Measurements from ENCODE around the gene PRDM5. TPM values are rescaled to one million over a fixed set of nuclear protein-coding genes. Genes with fewer than 3 reads are reported as not detected.

Gene PRDM5
- total RNA-seq, 1 donor from 2014 or later = 16.6 TPM

DNA sequence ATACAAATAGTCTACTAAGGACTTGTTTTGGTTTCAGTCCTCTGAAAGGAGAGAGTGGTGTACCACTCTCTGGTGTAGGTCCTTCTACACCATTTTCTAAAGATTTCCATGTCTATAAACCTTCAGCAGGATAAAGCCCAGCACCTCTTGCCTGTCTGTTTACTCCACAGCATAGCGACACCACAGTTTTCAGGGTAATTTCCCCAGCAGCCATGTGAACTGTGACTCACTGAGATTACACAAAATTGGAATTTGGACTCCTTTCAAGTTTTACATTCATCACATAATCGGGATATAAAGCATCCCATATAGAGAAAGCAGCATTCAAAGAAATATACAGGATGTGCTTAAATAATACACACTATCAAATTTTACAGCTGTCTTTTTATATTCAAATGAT is 229.6 kb downstream of the PRDM5 start:
- H3K36me3 Mint-ChIP-seq (ENCODE audit: unreplicated experiment) = no peaks in the 10 kb centered on the region
- TF ChIP-seq, protein P1, sequence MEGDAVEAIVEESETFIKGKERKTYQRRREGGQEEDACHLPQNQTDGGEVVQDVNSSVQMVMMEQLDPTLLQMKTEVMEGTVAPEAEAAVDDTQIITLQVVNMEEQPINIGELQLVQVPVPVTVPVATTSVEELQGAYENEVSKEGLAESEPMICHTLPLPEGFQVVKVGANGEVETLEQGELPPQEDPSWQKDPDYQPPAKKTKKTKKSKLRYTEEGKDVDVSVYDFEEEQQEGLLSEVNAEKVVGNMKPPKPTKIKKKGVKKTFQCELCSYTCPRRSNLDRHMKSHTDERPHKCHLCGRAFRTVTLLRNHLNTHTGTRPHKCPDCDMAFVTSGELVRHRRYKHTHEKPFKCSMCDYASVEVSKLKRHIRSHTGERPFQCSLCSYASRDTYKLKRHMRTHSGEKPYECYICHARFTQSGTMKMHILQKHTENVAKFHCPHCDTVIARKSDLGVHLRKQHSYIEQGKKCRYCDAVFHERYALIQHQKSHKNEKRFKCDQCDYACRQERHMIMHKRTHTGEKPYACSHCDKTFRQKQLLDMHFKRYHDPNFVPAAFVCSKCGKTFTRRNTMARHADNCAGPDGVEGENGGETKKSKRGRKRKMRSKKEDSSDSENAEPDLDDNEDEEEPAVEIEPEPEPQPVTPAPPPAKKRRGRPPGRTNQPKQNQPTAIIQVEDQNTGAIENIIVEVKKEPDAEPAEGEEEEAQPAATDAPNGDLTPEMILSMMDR (IDR thresholded peaks at IDR 0.05; ENCODE audit: partially characterized antibody, unreplicated experiment) = no peak
- H3K27ac Mint-ChIP-seq (ENCODE audit: unreplicated experiment) = no peak overlapping the region

DNA sequence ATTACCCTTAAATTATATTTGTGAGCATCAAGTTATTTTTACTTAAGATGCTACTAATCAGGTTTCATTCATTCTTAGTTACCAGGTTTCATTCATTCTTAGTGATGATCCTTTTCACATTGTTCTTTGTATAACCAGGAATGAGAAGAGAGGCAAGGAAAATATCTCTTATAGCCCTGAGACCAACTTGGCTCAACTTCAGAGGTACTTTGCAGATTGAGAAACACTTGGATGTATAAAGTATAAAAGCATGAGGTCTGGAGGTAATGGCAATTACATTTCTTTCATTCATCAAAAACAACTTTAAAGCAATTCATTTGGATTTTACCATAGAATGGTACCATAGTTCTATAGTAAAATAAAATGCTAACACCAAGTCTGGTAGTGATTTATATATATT is 231.0 kb downstream of the PRDM5 start:
- Mint-ChIP-seq H3K9me3 (ENCODE audit: unreplicated experiment) (no peaks in the 10 kb centered on the region), H3K4me1 (ENCODE audit: low read depth, unreplicated experiment) (no peaks in the 10 kb centered on the region), H3K36me3 (ENCODE audit: unreplicated experiment) (no peaks in the 10 kb centered on the region), H3K4me3 (ENCODE audit: unreplicated experiment) (no peak overlapping the region), H3K27ac (ENCODE audit: unreplicated experiment) (no peak overlapping the region), H3K27me3 (ENCODE audit: unreplicated experiment) (no peaks in the 10 kb centered on the region)
- TF ChIP-seq, protein P1 (IDR thresholded peaks at IDR 0.05; ENCODE audit: partially characterized antibody, unreplicated experiment) = no peak
- DNase-seq = no peak

More for the DNA sequence above, 229.6 kb downstream of the PRDM5 start:
- Mint-ChIP-seq H3K4me1 (ENCODE audit: low read depth, unreplicated experiment) (no peaks in the 10 kb centered on the region), H3K27me3 (ENCODE audit: unreplicated experiment) (no peaks in the 10 kb centered on the region), H3K4me3 (ENCODE audit: unreplicated experiment) (no peak overlapping the region), H3K9me3 (ENCODE audit: unreplicated experiment) (no peaks in the 10 kb centered on the region)
- DNase-seq = no peak

DNA sequence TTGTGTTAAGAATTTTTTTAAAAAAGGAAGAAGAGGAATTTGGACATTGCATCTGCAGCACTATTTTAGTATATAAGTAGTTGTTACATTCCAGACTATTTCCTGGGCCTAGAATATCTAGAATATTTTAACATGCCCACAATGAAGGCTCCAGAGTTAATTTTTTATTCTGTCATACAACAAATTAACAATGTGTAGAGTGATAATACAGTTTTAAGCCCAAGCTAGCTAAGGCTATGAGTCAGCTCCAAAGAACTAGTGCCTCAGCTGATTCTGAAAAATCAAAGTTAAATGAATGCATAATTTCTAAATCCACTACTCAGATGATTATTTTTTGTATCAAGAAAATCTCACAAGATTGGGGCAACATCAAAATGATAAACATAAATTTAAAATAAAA is 231.4 kb downstream of the PRDM5 start:
- Mint-ChIP-seq H3K27me3 (ENCODE audit: unreplicated experiment) (no peaks in the 10 kb centered on the region), H3K27ac (ENCODE audit: unreplicated experiment) (no peak overlapping the region), H3K4me3 (ENCODE audit: unreplicated experiment) (no peak overlapping the region), H3K4me1 (ENCODE audit: low read depth, unreplicated experiment) (no peaks in the 10 kb centered on the region), H3K9me3 (ENCODE audit: unreplicated experiment) (no peaks in the 10 kb centered on the region), H3K36me3 (ENCODE audit: unreplicated experiment) (no peaks in the 10 kb centered on the region)
- DNase-seq = no peak
- TF ChIP-seq, protein P1 (IDR thresholded peaks at IDR 0.05; ENCODE audit: partially characterized antibody, unreplicated experiment) = no peak

DNA sequence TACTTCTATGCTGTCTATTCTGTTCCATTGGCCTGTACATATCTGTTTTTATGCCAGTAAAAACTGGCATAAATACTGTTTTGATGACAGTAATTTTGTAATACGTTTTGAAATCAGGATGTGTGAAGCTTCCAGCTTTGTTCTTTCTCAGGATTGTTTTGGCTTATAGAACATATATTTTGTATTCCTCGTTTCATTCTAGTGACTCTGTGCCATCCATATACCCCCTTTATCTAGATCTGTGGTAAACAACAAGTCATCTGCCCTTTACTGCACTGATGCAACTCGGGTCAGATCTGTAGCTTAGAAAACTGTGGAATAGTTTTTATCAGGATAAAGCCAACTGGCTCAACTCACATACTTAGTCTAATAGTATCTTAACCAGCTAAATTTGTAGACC is 233.7 kb downstream of the PRDM5 start:
- peaks cover 5% of the 10 kb centered on the region for H3K4me1 Mint-ChIP-seq (ENCODE audit: low read depth, unreplicated experiment)
- H3K27me3 Mint-ChIP-seq (ENCODE audit: unreplicated experiment) = no peaks in the 10 kb centered on the region
- no peaks in the 10 kb centered on the region for H3K36me3 Mint-ChIP-seq (ENCODE audit: unreplicated experiment)
- no peak overlapping the region for H3K4me3 Mint-ChIP-seq (ENCODE audit: unreplicated experiment)
- TF ChIP-seq, protein P1 (IDR thresholded peaks at IDR 0.05; ENCODE audit: partially characterized antibody, unreplicated experiment) = no peak
- DNase-seq = no peak
- H3K9me3 Mint-ChIP-seq (ENCODE audit: unreplicated experiment) = no peaks in the 10 kb centered on the region
- H3K27ac Mint-ChIP-seq (ENCODE audit: unreplicated experiment) = no peak overlapping the region

DNA sequence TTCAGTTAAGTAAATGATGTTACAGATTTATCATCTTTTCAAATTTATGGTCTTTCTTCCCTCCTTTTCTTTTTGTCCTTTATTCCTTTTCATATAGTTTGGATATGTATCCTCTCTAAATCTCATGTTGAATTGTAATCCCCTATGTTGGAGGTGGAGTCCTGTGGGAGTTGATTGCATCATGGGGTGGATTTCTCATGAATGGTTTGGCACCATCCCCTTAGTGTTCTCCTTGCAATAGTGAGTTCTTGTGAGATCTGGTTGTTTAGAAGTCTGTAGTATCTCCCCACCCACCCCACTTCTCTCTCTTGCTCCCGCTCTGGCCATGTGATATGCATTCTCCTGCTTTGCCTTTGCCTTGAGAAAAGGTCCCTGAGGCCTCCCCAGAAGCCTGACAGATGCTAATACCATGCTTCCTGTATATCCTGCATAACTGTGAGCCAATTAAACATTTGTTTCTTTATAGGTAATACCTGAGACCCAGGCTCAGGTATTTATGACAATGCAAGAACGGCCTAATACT is 236.7 kb downstream of the PRDM5 start:
- TF ChIP-seq, protein P1 (IDR thresholded peaks at IDR 0.05; ENCODE audit: partially characterized antibody, unreplicated experiment) = no peak
- Mint-ChIP-seq H3K36me3 (ENCODE audit: unreplicated experiment) (no peaks in the 10 kb centered on the region), H3K4me3 (ENCODE audit: unreplicated experiment) (no peak overlapping the region), H3K27me3 (ENCODE audit: unreplicated experiment) (no peaks in the 10 kb centered on the region), H3K4me1 (ENCODE audit: low read depth, unreplicated experiment) (peaks cover 5% of the 10 kb centered on the region), H3K27ac (ENCODE audit: unreplicated experiment) (no peak overlapping the region), H3K9me3 (ENCODE audit: unreplicated experiment) (no peaks in the 10 kb centered on the region)
- no peak for DNase-seq

Measured in glutamatergic neuron (in vitro differentiated cells).